Lower leg skin (tissue), 3 donors: Measurements from ENCODE around the gene KRTAP4-1.
"Not testable (repeated sequence)": the region's sequence is repeated elsewhere in the genome, so short reads cannot be mapped to it uniquely, and the experiment has no call there.

Experiments
- POLR2A ChIP-seq, 2 donors: fragments of 450-650 bp; IDR thresholded peaks; one replicate each; pipeline ENCODE4 v1.6.1; 2016 to 2017; ENCODE audit warnings: antibody characterized with exemption in 2 of 2, mild to moderate bottlenecking in 1 of 2, moderate library complexity in 1 of 2
- TF ChIP-seq, protein P1 (sequence below), 3 donors: fragments of 450-650 bp; IDR thresholded peaks; one replicate each; pipeline ENCODE4 v1.5.1; 2016; ENCODE audit warnings: antibody characterized with exemption in 3 of 3, mild to moderate bottlenecking in 3 of 3, moderate library complexity in 2 of 3

DNA sequence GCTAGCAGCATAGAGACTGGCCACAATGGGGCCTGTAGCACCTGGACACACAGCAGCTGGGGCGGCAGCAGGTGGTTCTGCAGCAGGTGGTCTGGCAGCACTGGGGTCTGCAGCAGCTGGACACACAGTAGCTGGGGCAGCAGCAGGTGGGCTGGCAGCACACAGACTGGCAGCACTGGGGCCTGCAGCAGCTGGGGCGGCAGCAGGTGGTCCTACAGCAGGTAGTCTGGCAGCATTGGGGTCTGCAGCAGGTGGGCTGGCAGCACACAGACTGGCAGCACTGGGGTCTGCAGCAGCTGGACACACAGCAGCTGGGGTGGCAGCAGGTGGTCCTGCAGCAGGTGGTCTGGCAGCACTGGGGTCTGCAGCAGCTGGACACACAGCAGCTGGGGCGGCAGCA, 24.5 kb downstream of the KRTAP4-1 start:
- TF ChIP-seq, protein P1, sequence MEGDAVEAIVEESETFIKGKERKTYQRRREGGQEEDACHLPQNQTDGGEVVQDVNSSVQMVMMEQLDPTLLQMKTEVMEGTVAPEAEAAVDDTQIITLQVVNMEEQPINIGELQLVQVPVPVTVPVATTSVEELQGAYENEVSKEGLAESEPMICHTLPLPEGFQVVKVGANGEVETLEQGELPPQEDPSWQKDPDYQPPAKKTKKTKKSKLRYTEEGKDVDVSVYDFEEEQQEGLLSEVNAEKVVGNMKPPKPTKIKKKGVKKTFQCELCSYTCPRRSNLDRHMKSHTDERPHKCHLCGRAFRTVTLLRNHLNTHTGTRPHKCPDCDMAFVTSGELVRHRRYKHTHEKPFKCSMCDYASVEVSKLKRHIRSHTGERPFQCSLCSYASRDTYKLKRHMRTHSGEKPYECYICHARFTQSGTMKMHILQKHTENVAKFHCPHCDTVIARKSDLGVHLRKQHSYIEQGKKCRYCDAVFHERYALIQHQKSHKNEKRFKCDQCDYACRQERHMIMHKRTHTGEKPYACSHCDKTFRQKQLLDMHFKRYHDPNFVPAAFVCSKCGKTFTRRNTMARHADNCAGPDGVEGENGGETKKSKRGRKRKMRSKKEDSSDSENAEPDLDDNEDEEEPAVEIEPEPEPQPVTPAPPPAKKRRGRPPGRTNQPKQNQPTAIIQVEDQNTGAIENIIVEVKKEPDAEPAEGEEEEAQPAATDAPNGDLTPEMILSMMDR (IDR thresholded peaks at IDR 0.05) = not testable (repeated sequence)
- TF ChIP-seq POLR2A (IDR thresholded peaks at IDR 0.05) = not testable (repeated sequence)
